ENCODE measurements around the gene PLEKHG2. TPM values are rescaled to one million over a fixed set of nuclear protein-coding genes. Genes with fewer than 3 reads are reported as not detected.

The PLEKHG2 gene
- total RNA-seq, 3 donors from 2014 or later = 6.5 to 26.7 (median 17.9) TPM

- Histone ChIP-seq H3K4me3 (no peak overlapping the region), H3K9me3 (no peaks in the 10 kb centered on the region), H3K4me1 (ENCODE audit: low read depth) (peaks cover 24% of the 10 kb centered on the region), H3K36me3 (ENCODE audit: low read depth) (peaks cover 5% of the 10 kb centered on the region)
- TF ChIP-seq CTCF (IDR thresholded peaks at IDR 0.05) = no peak
- intact Hi-C loops (cut with DNase I, micrococcal nuclease) = no loop called here
- DNase-seq (no peak), ATAC-seq (no peak)
Measured at GRCh38 chr19:39434123-39435076, 21.9 kb downstream of the PLEKHG2 start.

DNA sequence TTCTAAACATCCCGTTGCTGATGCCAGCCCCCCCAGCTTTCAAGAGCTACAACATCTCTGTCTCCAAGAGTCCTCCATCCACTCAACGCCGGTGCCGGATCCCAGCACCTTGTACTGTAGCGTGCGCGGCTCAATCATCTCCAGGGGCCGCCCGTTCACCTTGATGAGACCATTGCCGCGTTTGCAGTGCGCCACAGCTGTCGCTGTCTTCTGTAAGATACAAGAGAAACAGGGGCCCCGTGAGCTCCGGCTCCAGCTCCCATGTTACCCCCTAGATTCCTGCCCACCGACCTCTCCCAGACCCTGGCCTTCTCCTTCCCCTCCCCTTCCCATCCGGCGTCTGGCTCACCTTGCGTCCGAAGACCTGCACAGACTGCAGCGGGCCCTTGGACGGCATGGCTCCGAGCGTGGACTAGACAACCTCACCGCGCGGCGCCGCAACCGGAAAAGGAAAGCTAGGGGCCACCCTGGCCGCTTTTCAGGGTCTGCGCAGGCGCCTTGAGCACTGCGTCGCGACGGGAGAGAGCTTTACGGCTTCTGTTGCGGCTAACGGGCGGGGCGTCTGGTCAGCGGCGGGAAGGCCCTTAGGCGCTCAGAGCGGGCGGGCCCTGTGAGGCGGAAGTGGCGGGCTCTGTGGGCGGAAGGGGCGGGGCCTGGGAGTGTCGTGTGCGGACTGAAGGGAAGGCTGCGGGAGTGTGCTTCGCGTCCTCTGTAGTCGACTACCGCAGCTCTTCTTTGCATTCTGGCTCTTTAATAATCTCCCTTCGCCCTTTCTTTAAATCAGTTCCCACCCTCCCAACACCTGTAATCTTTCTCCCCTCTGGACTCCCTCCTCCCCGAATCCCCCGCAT is 23.3 kb downstream of the PLEKHG2 start, which contains the start of gene RPS16:
Gene RPS16, minus strand, starts transcription at position 451 of the 851 bp plus-strand sequence. Its CDS starts 54 bp downstream, at position 397.
- ATAC-seq = peak; percentile 100
- intact Hi-C loops (cut with DNase I, micrococcal nuclease) = no loop called here
- peaks cover 24% of the 10 kb centered on the region for H3K4me1 ChIP-seq (ENCODE audit: low read depth)
- TF ChIP-seq CTCF (IDR thresholded peaks at IDR 0.05) = peak; percentile 10
- H3K36me3 ChIP-seq (ENCODE audit: low read depth) = peaks cover 5% of the 10 kb centered on the region
- H3K4me3 ChIP-seq = peak within 1 kb of the TSS; percentile 66
- no peaks in the 10 kb centered on the region for H3K9me3 ChIP-seq
- DNase-seq = peak; percentile 98 to 100 (median 99)

DNA sequence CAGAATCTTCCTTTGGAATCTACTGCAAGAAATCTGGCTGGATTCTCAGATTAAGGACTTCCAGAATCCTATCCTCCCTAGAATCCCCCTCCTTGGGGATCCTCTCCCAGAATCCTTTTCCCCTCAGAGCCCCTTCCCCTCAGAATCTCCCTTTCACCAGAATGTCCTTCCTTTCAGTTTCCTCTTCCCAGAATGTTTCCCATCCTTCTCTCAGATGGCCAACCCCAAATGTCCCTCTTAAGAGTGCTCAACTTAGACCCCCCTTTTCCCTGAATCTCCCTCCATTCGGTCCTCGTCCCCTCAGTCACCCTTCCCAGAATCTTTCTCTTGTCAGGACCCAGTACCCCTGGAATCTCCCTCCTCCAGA is 23.9 kb downstream of the PLEKHG2 start:
- peaks cover 21% of the 10 kb centered on the region for H3K4me1 ChIP-seq (ENCODE audit: low read depth)
- H3K36me3 ChIP-seq (ENCODE audit: low read depth) = peaks cover 5% of the 10 kb centered on the region
- no peaks in the 10 kb centered on the region for H3K9me3 ChIP-seq
- ATAC-seq (no peak), DNase-seq (no peak)
- no peak for TF ChIP-seq CTCF (IDR thresholded peaks at IDR 0.05)
- intact Hi-C loops (cut with DNase I, micrococcal nuclease) = no loop called here
- peak overlapping the region; percentile 66 for H3K4me3 ChIP-seq

- no peak for DNase-seq
- intact Hi-C loops (cut with DNase I, micrococcal nuclease) = no loop called here
- no peak for TF ChIP-seq CTCF (IDR thresholded peaks at IDR 0.05)
- Histone ChIP-seq H3K36me3 (ENCODE audit: low read depth) (peaks cover 2% of the 10 kb centered on the region), H3K4me1 (ENCODE audit: low read depth) (peaks cover 21% of the 10 kb centered on the region), H3K9me3 (no peaks in the 10 kb centered on the region), H3K4me3 (no peak overlapping the region)
- no peak for ATAC-seq
Measured at GRCh38 chr19:39438270-39438934, 25.9 kb downstream of the PLEKHG2 start.

- Histone ChIP-seq H3K9me3 (no peaks in the 10 kb centered on the region), H3K4me1 (ENCODE audit: low read depth) (peaks cover 12% of the 10 kb centered on the region), H3K36me3 (ENCODE audit: low read depth) (no peaks in the 10 kb centered on the region), H3K4me3 (peak overlapping the region; percentile 72)
- no peak for TF ChIP-seq CTCF (IDR thresholded peaks at IDR 0.05)
- intact Hi-C loops (cut with DNase I, micrococcal nuclease) = no loop called here
- ATAC-seq = no peak
- peak in 1 of 3 donors; percentile 29 for DNase-seq
Measured at GRCh38 chr19:39444598-39445195, 32.2 kb downstream of the PLEKHG2 start.

All from mucosa of descending colon (tissue), 3 donors.